IMR-90 (cell line): ENCODE data around the gene SLC26A3. TPM values are rescaled to one million over a fixed set of nuclear protein-coding genes. Genes with fewer than 3 reads are reported as not detected.

Experiments used
- ATAC-seq: fragments of 200-7000 bp; cut with Tn5 transposase; 2 replicates; pipeline ENCODE4 v1.9.1; 2020; ENCODE audit warnings: low read depth, mild to moderate bottlenecking, moderate library complexity
- BruUV-seq: library from RNA; stranded (reverse); fragments of 400-500 nt; replicated peaks from 2 replicates; lab custom pipeline; 2021; lab: Mats Ljungman, UMichigan
- CTCF ChIA-PET: fragments of 300-600 bp; formaldehyde crosslinking; extraction: SDS; loops from one replicate; lab custom pipeline; 2021; ENCODE audit warnings: antibody characterized with exemption; lab: Yijun Ruan, JAX
- POLR2A ChIA-PET: fragments of 300-600 bp; sonication (Branson Sonifier 250); formaldehyde crosslinking; loops from one replicate; lab custom pipeline; 2022; ENCODE audit warnings: antibody characterized with exemption; ENCODE audit not compliant: unreplicated experiment; lab: Charles Lee
- DNase-seq: peaks from one replicate; pipeline ENCODE4 v3.0.0; 2013
- H2AFZ ChIP-seq: replicated peaks from 2 replicates; pipeline ENCODE3; 2013; ENCODE audit warnings: low read length, mild to moderate bottlenecking; ENCODE audit not compliant: poor library complexity
- H2AK5ac ChIP-seq: 2 replicates; pipeline ENCODE4 v1.6.1; 2013; ENCODE audit warnings: low read depth, low read length, inconsistent platforms
- H2AK9ac ChIP-seq: replicated peaks from 2 replicates; pipeline ENCODE3; 2013; ENCODE audit warnings: mild to moderate bottlenecking, low read depth, low read length, moderate library complexity; ENCODE audit not compliant: poor library complexity
- H2BK120ac ChIP-seq: 2 replicates; pipeline ENCODE4 v1.6.1; 2013; ENCODE audit warnings: low read depth, low read length, inconsistent platforms
- H2BK15ac ChIP-seq: 3 replicates; pipeline ENCODE4 v1.6.1; 2013; ENCODE audit warnings: low read depth, low read length, inconsistent platforms
- H2BK20ac ChIP-seq: 2 replicates; pipeline ENCODE4 v1.6.1; 2013; ENCODE audit warnings: low read depth, mild to moderate bottlenecking, inconsistent platforms, low read length, moderate library complexity
- H2BK5ac ChIP-seq: 2 replicates; pipeline ENCODE4 v1.6.1; 2013; ENCODE audit warnings: mild to moderate bottlenecking, low read depth, low read length, inconsistent platforms; ENCODE audit not compliant: poor library complexity, severe bottlenecking
- H3K14ac ChIP-seq: replicated peaks from 2 replicates; pipeline ENCODE4 v1.6.1; 2013; ENCODE audit warnings: low read depth, low read length, inconsistent platforms
- H3K18ac ChIP-seq: 2 replicates; pipeline ENCODE4 v1.6.1; 2013; ENCODE audit warnings: low read depth, low read length, control low read depth
- H3K23ac ChIP-seq: 2 replicates; pipeline ENCODE4 v1.6.1; 2013; ENCODE audit warnings: low read depth, low read length, inconsistent platforms
- H3K27ac ChIP-seq: 2 replicates; pipeline ENCODE4 v1.5.1; 2013; ENCODE audit warnings: mild to moderate bottlenecking, control low read depth, low read length; ENCODE audit not compliant: insufficient read depth
- H3K27me3 ChIP-seq: 2 replicates; pipeline ENCODE4 v1.6.1; 2013; ENCODE audit warnings: low read length; ENCODE audit not compliant: control insufficient read depth, insufficient read depth
- H3K36me3 ChIP-seq: 2 replicates; pipeline ENCODE4 v1.6.1; 2013; ENCODE audit warnings: low read length, mixed read lengths; ENCODE audit not compliant: control insufficient read depth, insufficient read depth
- H3K4ac ChIP-seq: 2 replicates; pipeline ENCODE4 v1.6.1; 2013; ENCODE audit warnings: low read depth, low read length, inconsistent platforms
- H3K4me1 ChIP-seq: 2 replicates; pipeline ENCODE4 v1.6.1; 2013; ENCODE audit warnings: low read length, mixed read lengths; ENCODE audit not compliant: control insufficient read depth, insufficient read depth
- H3K4me2 ChIP-seq: 2 replicates; pipeline ENCODE4 v1.6.1; 2013; ENCODE audit warnings: low read depth, mild to moderate bottlenecking, control low read depth, low read length, moderate library complexity
- H3K4me3 ChIP-seq: 2 replicates; pipeline ENCODE4 v1.5.1; 2013; ENCODE audit warnings: low read depth, mild to moderate bottlenecking, control low read depth, low read length, moderate library complexity; ENCODE audit not compliant: insufficient read depth
- H3K56ac ChIP-seq: 2 replicates; pipeline ENCODE4 v1.6.1; 2013; ENCODE audit warnings: low read length, inconsistent platforms; ENCODE audit not compliant: insufficient read depth; ENCODE audit errors: extremely low read depth
- H3K79me1 ChIP-seq, 2 experiments: 2 replicates each; pipeline ENCODE4 v1.6.1; 2013; ENCODE audit warnings: low read length in 2 of 2, inconsistent platforms in 1 of 2, low read depth in 1 of 2
- H3K9ac ChIP-seq: 2 replicates; pipeline ENCODE4 v1.6.1; 2013; ENCODE audit warnings: low read depth, low read length, control low read depth
- H3K9me1 ChIP-seq: 2 replicates; pipeline ENCODE4 v1.6.1; 2013; ENCODE audit warnings: low read length, inconsistent platforms; ENCODE audit not compliant: insufficient read depth
- H3K9me3 ChIP-seq: 2 replicates; pipeline ENCODE4 v1.6.1; 2013; ENCODE audit warnings: low read length; ENCODE audit not compliant: control insufficient read depth, insufficient read depth
- H4K20me1 ChIP-seq: 2 replicates; pipeline ENCODE4 v1.6.1; 2013; ENCODE audit warnings: low read length, inconsistent platforms; ENCODE audit not compliant: insufficient read depth
- H4K5ac ChIP-seq: 2 replicates; pipeline ENCODE4 v1.6.1; 2013; ENCODE audit warnings: mild to moderate bottlenecking, low read depth, low read length, control low read depth
- H4K8ac ChIP-seq, 2 experiments: 2 replicates each; pipeline ENCODE4 v1.6.1; 2013; ENCODE audit warnings: low read depth in 2 of 2, low read length in 2 of 2, control low read depth in 1 of 2, inconsistent platforms in 1 of 2
- H4K91ac ChIP-seq: 2 replicates; pipeline ENCODE4 v1.6.1; 2013; ENCODE audit warnings: low read depth, low read length, inconsistent platforms; ENCODE audit not compliant: insufficient read depth
- BHLHE40 ChIP-seq: fragments of 150-350 bp; IDR thresholded peaks from 2 replicates; pipeline ENCODE4 v1.6.1; 2016; ENCODE audit warnings: mild to moderate bottlenecking, low read depth, low read length
- CEBPB ChIP-seq: IDR thresholded peaks from 2 replicates; pipeline ENCODE4 v1.6.1; 2012; ENCODE audit warnings: low read depth, low read length, improper control_type of control experiment
- CHD1 ChIP-seq: IDR thresholded peaks from 2 replicates; pipeline ENCODE4 v1.6.1; 2012; ENCODE audit warnings: low read depth, low read length, improper control_type of control experiment
- ELK1 ChIP-seq: fragments of 150-350 bp; IDR thresholded peaks from 2 replicates; pipeline ENCODE4 v1.6.1; 2016; ENCODE audit warnings: low read depth, mild to moderate bottlenecking, low read length, moderate library complexity, borderline replicate concordance
- MAFK ChIP-seq: IDR thresholded peaks from 2 replicates; pipeline ENCODE4 v1.6.1; 2012; ENCODE audit warnings: low read depth, low read length, improper control_type of control experiment
- MXI1 ChIP-seq: IDR thresholded peaks from 2 replicates; pipeline ENCODE4 v1.6.1; 2012; ENCODE audit warnings: low read depth, mild to moderate bottlenecking, low read length, moderate library complexity, borderline replicate concordance
- NFE2L2 ChIP-seq: fragments of 150-350 bp; IDR thresholded peaks from 2 replicates; pipeline ENCODE4 v1.6.1; 2016; ENCODE audit warnings: low read depth, mild to moderate bottlenecking, low read length
- POLR2A ChIP-seq: IDR thresholded peaks from 2 replicates; pipeline ENCODE4 v1.6.1; 2012; ENCODE audit warnings: mild to moderate bottlenecking, low read depth, low read length
- RAD21 ChIP-seq: IDR thresholded peaks from 2 replicates; pipeline ENCODE4 v1.6.1; 2012; ENCODE audit warnings: low read length, improper control_type of control experiment
- RCOR1 ChIP-seq: IDR thresholded peaks from 2 replicates; pipeline ENCODE4 v1.6.1; 2012; ENCODE audit warnings: mild to moderate bottlenecking, low read length, improper control_type of control experiment; ENCODE audit not compliant: insufficient replicate concordance
- RFX5 ChIP-seq: IDR thresholded peaks from 2 replicates; pipeline ENCODE4 v1.8.0; 2012; ENCODE audit warnings: low read depth, mild to moderate bottlenecking, low read length, moderate library complexity
- SMC3 ChIP-seq: fragments of 150-350 bp; IDR thresholded peaks from 2 replicates; pipeline ENCODE4 v1.6.1; 2016; ENCODE audit warnings: low read depth, mild to moderate bottlenecking, antibody characterized with exemption, low read length, moderate library complexity
- USF2 ChIP-seq: fragments of 150-350 bp; IDR thresholded peaks from 2 replicates; pipeline ENCODE4 v1.6.1; 2017; ENCODE audit warnings: mild to moderate bottlenecking, antibody characterized with exemption, low read length, low read depth
- WGBS, 2 experiments: methylation state at CpG; one replicate each; pipeline versions ENCODE4 v1.1.5 to v1.1.7; 2013; ENCODE audit warnings: missing lambda C conversion rate in 2 of 2; ENCODE audit not compliant: insufficient read length in 1 of 2; ENCODE audit errors: extremely low coverage in 2 of 2; 5-methylcytosine and 5-hydroxymethylcytosine counted together
- dilution Hi-C: fragments of 300-500 bp; cut with HindIII; formaldehyde crosslinking; loops from one replicate; pipeline ENCODE4 v1.14.3; 2018; ENCODE audit warnings: low sequenced_read_pairs; ENCODE audit not compliant: unreplicated experiment
- in situ Hi-C: fragments of 300-500 bp; cut with MboI; formaldehyde crosslinking; loops from 3 replicates; pipeline ENCODE4 v1.14.3; 2019; ENCODE audit warnings: low sequenced_read_pairs, inconsistent platforms, mixed read lengths
- intact Hi-C: fragments of 100-400 bp; cut with micrococcal nuclease; formaldehyde crosslinking; loops from 2 replicates; pipeline ENCODE4 v1.10.0; 2022
- polyA plus RNA-seq, 3 experiments: library from polyadenylated mRNA; depleted of rRNA; stranded (reverse); fragments of >200 nt; gene quantifications; 2 replicates each; pipeline ENCODE4 v1.2.3, GENCODE V29; 2012; ENCODE audit warnings: low replicate concordance in 1 of 3
- total RNA-seq: library from RNA; depleted of rRNA; stranded (reverse); fragments of >200 nt; gene quantifications from 2 replicates; pipeline ENCODE4 v1.2.3, GENCODE V29; 2012

Gene SLC26A3
- total and polyA plus RNA-seq, 2 of the 4 experiments (the other 2 are of a cell fraction) = not detected

- no peak overlapping the region for H2AFZ ChIP-seq
- DNase-seq (no peak), ATAC-seq (no peak)
- peaks cover 29% of the 10 kb centered on the region for H3K27me3 ChIP-seq
- no peak overlapping the region for H2BK120ac ChIP-seq
- CTCF ChIA-PET = no interaction called here
- H3K36me3 ChIP-seq = no peaks in the 10 kb centered on the region
- intact Hi-C loops (no loop called here), dilution Hi-C loops (no loop called here), in situ Hi-C loops (no loop called here)
- no peaks in the 10 kb centered on the region for H3K4me1 ChIP-seq
- H3K27ac ChIP-seq = no peak overlapping the region
- no peak overlapping the region for H3K9ac ChIP-seq
- H2BK15ac ChIP-seq = no peak overlapping the region
- WGBS, 2 experiments = no CpG with 5 or more reads among the region's 3 CpGs
- TF ChIP-seq NFE2L2 = no peak
- TF ChIP-seq ELK1 = no peak
- no peak for TF ChIP-seq RCOR1
- TF ChIP-seq CEBPB = no peak
- no peak for TF ChIP-seq RFX5
- TF ChIP-seq USF2 = no peak
- no peak for TF ChIP-seq CHD1
- TF ChIP-seq RAD21 = no peak
- no peak for TF ChIP-seq POLR2A
- no peak for TF ChIP-seq MXI1
- no peak for TF ChIP-seq MAFK
- no peak for TF ChIP-seq SMC3
- TF ChIP-seq BHLHE40 = no peak
- no peak overlapping the region for H2AK5ac ChIP-seq
- H4K20me1 ChIP-seq = no peaks in the 10 kb centered on the region
- no peak overlapping the region for H3K4me3 ChIP-seq
- no peak overlapping the region for H4K5ac ChIP-seq
- no peak overlapping the region for H3K4ac ChIP-seq
- no peak overlapping the region for H3K4me2 ChIP-seq
- no peak overlapping the region for H2AK9ac ChIP-seq
- no TSS peak for BruUV-seq
- H4K91ac ChIP-seq = no peak overlapping the region
- no peak overlapping the region for H3K14ac ChIP-seq
- H3K56ac ChIP-seq = no peak overlapping the region
- H3K9me3 ChIP-seq = no peaks in the 10 kb centered on the region
- H3K79me1 ChIP-seq = no peaks in the 10 kb centered on the region
- no peak overlapping the region for H3K18ac ChIP-seq
- no peak overlapping the region for H2BK5ac ChIP-seq
- H2BK20ac ChIP-seq = no peak overlapping the region
- no peak overlapping the region for H4K8ac ChIP-seq
- POLR2A ChIA-PET = no interaction called here
- H3K9me1 ChIP-seq = no peaks in the 10 kb centered on the region; the same call in 1 of the 2 replicates
- H3K23ac ChIP-seq = no peak overlapping the region
Observed at GRCh38 chr7:107782374-107782773, 20.6 kb downstream of the SLC26A3 start.
